NOMO-1 treated with DMSO at 0.1 percent for 48 hours (cell line): ENCODE results near the gene PGBD5.

Experiments
- DNase-seq: peaks from one replicate; lab custom pipeline; 2025; ENCODE audit not compliant: unreplicated experiment; lab: John Stamatoyannopoulos, UW

PGBD5 gene

DNA sequence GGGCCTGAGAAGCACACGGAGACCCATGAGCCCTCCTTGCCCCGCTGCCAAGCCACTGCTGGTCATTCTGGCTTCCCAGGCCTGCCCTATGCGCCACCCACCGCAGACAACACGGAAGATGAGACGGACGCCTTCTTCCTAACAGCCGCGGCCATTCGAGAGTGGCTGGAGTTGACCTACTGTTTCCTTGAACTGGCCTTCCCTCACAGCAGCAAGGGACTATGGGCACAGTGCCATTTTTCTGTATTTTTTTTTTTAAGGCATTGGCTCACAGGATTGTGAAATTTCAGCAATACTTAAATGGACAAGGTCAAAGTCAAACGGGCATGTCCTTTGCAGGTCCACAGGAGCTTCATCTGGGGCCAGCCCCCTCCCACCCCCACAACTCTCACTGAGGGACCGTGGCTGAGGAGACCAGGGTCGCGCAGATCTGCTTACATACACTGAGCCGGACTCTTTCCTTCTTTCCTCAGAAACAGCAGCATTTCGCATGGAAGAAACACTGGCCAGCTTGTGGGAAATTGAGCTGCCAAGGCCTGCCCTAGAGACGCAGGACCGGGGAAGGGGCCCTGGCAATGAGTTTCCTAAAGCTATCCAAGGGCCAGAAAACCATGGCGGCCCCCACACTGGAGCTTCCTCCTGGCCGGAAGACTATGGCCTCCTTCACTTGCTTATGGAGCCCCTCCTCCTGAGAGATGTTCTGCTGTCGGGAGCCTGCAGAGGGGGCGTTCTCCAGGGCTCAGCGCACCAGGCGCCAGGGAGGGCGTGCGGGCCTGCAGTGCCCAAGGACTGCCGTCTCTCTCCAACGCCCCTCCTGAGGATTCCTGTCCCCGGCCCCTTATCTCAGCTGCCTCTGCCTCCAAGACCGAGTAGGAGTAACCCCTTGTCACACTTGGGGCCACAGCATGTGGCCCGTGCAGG is 98.9 kb downstream of the PGBD5 start:
- no peak for DNase-seq

- no peak for DNase-seq
Measured at GRCh38 chr1:230323686-230324085, 102.4 kb downstream of the PGBD5 start.

GRCh38 chr1:230322967-230323547 is 103.1 kb downstream of the PGBD5 start:
- no peak for DNase-seq

- no peak for DNase-seq
Measured at GRCh38 chr1:230322421-230322756, 103.7 kb downstream of the PGBD5 start.

- no peak for DNase-seq
Measured at GRCh38 chr1:230321741-230322420, 104.3 kb downstream of the PGBD5 start.

DNA sequence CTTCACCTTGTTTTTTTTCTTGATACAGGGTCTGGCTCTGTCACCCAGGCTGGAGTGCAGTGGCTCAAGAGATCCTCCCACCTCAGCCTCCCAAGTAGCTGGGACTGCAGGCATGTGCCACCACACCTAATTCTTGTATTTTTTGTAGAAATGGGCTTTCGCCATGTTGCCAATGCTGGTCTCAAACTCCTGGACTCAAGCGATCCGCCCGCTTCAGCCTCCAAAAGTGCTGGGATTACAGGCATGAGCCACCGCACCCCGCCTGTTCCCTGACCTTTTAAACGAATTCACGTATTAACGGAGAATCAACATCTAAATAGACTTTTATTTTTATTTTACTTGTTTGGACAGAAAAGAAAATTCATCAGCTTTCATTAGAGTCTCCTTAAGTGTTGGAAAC is 104.8 kb downstream of the PGBD5 start:
- DNase-seq, result no peak

- DNase-seq, result no peak
Measured at GRCh38 chr1:230320804-230321203, 105.3 kb downstream of the PGBD5 start.

- DNase-seq, result no peak
Measured at GRCh38 chr1:230319014-230319747, 107.0 kb downstream of the PGBD5 start.

- DNase-seq, result no peak
Measured at GRCh38 chr1:230317823-230318819, 108.0 kb downstream of the PGBD5 start.

DNA sequence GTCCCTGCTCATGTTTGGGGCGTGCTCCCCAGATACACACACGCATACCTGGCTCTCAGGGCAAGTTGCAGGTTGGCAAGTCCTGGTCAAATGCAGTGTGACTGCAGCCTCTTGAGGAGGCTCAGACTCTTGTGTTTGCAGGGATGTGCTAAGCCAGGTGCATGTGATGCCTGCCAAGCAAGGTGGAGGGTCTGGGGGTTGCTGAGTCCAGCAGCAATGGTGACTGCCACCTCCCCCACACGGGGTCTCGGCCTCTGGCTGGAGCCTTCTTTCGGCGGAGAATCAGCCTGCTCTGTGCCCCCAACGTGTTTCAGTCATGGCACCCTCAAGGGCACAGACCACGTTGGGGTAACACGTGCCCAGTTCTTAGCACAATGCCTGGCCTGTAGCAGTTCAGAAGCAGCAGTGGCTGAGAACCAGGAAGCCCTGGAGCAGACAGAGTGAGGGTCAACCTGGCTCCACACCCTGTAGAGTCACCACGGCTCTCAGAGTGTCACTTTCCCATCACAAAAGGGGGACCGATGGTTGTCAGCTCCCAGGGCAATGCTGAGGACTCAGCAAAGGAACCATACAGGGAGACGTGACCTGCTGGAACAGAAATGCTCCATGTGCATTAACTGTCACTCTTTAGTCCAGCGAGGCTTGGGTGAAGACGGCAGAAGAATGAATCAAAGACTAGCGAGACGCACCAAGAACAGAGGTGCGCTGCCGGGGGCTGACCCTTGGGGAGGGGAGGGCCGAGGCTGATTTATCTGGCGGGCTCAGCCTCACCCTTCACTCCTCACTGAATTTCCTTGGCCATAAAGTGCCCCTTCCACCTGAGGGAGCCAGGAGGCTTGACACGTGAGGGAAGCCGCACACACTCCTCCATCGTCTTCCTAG is 109.0 kb downstream of the PGBD5 start:
- no peak for DNase-seq

DNA sequence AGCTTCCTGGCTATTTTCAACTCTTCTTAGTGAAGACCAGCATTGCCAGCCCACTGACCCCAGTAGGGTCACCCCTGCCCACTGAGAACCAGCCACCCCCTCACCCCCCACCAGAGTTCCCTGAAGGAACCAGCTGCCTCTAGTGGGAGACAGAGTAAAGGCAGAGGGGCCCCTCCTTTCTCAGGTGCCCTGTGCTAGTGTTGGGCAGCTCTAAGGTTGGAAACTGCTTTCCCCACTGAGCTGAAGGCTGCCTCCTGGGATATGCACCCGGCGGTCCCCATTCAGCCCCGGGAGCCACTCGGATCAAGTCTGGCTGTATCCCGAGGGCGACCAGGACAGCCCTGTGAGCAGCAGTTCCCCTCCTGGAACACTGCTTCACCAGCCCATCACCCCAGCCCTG is 111.0 kb downstream of the PGBD5 start:
- no peak for DNase-seq

GRCh38 chr1:230314142-230314470 is 112.0 kb downstream of the PGBD5 start:
- no peak for DNase-seq

DNA sequence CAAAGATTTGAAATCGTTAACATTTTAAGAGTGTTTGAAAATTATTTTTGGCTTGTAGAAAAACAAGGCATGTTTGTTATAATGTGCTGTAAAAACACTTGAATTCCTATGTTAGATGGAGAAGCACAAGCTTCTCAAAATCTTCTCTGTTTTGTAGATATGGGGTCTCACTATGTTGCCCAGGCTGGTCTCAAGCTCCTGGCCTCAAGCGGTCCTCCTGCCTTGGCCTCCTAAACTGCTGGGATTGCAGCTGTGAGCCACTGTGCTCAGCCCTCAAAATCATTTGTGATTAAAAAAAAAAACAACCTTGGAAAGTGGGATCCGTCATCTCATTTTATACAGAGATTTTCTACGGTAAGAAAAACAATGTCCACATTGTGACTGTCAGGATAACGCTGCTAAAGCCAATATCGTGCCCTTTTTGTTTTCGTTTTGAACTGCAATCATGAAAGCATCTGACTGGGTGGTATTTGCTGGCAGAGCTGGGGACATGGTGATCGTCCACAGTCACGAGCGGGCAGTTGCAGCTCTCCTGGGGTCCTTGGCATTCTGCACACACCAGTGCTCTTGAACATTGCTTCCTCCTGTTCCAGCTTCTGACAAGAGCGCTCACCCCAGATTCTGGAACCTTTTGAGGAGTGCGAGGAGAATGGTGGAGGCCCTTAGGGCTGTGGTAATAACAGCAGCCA is 112.5 kb downstream of the PGBD5 start:
- DNase-seq, result no peak

GRCh38 chr1:230312676-230313075 is 113.5 kb downstream of the PGBD5 start:
- no peak for DNase-seq

- DNase-seq, result peak; percentile 59
Measured at GRCh38 chr1:230310381-230311163, 115.6 kb downstream of the PGBD5 start.

DNA sequence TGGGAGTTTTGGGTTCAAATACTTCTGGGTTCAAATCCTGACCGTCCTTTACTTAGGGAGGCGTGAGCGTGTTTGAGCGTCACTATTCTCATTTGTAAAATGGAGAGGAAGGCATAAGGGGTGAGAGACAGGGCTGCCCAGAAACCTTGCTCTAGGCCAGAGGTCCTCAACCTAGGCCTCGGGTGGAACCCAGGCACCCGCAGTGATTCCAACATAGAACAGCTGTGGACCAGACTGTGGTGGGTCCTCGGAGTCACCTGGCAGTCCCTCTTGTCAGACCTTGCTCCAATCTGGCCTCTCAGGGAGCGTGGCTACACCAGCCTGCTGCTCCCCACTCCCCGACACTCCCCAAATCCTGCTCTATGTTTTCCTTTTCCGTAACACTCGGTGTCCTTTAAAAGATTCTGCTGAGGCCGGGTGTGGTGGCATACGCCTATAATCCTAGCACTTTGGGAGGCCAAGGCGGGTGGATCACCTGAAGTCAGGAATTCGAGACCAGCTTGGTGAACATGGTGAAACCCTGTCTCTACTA is 116.4 kb downstream of the PGBD5 start:
- no peak for DNase-seq

GRCh38 chr1:230308821-230309220 is 117.3 kb downstream of the PGBD5 start:
- DNase-seq, result no peak

DNA sequence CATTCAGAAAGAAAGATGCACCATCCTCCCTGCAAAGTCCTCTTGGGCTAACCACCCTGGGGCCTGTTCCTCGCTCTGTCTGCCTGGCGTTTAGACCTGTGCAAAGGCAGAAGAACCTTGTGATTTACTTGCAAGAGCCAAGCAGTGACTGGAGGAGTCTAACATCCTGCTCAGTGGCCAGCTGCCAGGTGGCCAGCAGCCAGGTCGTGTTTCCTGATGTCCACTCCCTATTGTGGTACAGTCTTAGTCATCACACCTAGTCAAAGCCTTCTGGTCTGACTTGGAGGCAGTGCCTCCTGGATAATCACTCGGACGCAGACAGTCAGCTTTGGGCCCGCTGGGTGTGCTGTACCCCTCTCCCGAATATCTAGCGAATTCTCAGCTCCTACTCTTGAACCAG is 118.1 kb downstream of the PGBD5 start:
- DNase-seq, result no peak
